GM10248 (cell line): ENCODE results near the gene SFXN1.

Experiments
- CTCF ChIA-PET: fragments of 300-600 bp; sonication (Branson Sonifier 250); formaldehyde crosslinking; extraction: SDS; loops from one replicate; lab custom pipeline; 2021; ENCODE audit warnings: antibody characterized with exemption; lab: Yijun Ruan, JAX
- POLR2A ChIA-PET: fragments of 350-650 bp; sonication (Branson Sonifier 250); formaldehyde crosslinking; extraction: SDS; loops from one replicate; lab custom pipeline; 2020; ENCODE audit warnings: antibody characterized with exemption; lab: Yijun Ruan, JAX
- DNase-seq: peaks from one replicate; pipeline ENCODE4 v3.0.0; 2012; ENCODE audit errors: extremely low spot score
- TF ChIP-seq, protein P1 (sequence below): IDR thresholded peaks from 2 replicates; pipeline ENCODE4 v1.5.1; 2012; ENCODE audit warnings: mild to moderate bottlenecking, low read depth; ENCODE audit errors: extremely low read depth, missing control alignments, control extremely low read depth

Gene SFXN1

DNA sequence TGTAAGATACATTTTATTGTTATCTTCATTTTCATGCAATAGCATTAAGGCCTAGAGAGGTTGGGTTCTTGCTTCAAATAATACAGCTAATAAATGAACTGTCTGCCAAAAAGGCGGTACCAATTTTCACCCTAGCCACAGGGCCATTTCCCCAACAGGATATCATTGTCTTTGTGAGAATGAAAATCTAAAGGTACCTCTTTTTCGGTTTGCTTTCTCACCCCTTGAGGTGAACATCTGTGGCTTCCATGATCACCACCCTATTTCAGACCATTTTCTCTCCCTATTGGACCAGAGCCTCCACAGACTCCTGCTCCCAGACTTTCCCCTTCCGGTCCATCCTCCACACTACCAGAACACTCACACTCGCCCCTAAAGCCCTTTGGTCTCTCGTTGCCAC lies 60.2 kb downstream of the SFXN1 start:
- ChIA-PET CTCF (no interaction called here), POLR2A (no interaction called here)
- no peak for DNase-seq
- TF ChIP-seq, protein P1, sequence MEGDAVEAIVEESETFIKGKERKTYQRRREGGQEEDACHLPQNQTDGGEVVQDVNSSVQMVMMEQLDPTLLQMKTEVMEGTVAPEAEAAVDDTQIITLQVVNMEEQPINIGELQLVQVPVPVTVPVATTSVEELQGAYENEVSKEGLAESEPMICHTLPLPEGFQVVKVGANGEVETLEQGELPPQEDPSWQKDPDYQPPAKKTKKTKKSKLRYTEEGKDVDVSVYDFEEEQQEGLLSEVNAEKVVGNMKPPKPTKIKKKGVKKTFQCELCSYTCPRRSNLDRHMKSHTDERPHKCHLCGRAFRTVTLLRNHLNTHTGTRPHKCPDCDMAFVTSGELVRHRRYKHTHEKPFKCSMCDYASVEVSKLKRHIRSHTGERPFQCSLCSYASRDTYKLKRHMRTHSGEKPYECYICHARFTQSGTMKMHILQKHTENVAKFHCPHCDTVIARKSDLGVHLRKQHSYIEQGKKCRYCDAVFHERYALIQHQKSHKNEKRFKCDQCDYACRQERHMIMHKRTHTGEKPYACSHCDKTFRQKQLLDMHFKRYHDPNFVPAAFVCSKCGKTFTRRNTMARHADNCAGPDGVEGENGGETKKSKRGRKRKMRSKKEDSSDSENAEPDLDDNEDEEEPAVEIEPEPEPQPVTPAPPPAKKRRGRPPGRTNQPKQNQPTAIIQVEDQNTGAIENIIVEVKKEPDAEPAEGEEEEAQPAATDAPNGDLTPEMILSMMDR: no peak

GRCh38 chr5:175539936-175540335 lies 61.6 kb downstream of the SFXN1 start:
- TF ChIP-seq, protein P1: no peak
- no peak for DNase-seq
- POLR2A ChIA-PET: no interaction called here
- CTCF ChIA-PET: no interaction called here

DNA sequence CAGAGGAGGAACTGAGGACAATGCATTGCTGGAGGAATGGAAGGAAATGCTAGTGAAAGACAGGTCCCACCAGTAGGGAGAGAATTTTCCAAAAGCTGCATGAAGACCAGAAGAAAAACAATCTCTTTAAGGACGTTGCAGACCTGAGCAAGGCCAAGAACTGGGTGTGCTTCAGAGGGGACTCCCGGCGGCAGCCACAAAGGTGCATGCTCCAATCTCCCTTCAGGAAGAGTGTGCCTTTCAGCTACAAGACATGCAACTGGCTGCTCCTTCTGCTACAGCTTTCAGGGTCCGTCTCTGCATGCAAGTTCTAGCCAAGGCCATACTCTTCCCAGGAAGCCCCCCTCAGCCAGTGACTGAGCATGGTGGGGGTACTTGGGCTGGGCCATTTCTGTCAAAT lies 62.9 kb downstream of the SFXN1 start:
- no peak for DNase-seq
- POLR2A ChIA-PET: no interaction called here
- CTCF ChIA-PET: no interaction called here
- TF ChIP-seq, protein P1: no peak

- TF ChIP-seq, protein P1: no peak
- DNase-seq: no peak
- ChIA-PET CTCF (interaction anchor here (1.0 to 1.1 kb wide), 2 partner anchors 8 to 13 kb away, joined by 3 to 8 read pairs; no protein-coding TSS in a partner anchor), POLR2A (no interaction called here)
These were observed 64.0 kb downstream of the SFXN1 start for GRCh38 chr5:175542232-175542965.

DNA sequence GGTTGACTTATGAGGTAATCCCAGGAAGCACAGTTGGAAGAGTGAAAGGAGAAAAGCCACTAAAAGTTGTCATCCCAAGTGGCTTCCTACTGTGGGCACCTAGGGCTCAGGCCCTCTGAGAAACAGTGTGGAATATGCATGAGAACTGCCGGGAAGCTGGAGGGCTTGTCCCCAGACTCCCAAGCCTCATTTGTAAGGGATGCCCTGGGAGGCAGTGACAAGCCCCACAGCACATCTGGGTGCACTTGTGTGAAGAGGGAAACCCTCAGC lies 64.5 kb downstream of the SFXN1 start:
- POLR2A ChIA-PET: no interaction called here
- no peak for DNase-seq
- TF ChIP-seq, protein P1: no peak
- CTCF ChIA-PET: interaction anchor here (1.0 to 1.1 kb wide), 2 partner anchors 9 to 13 kb away, joined by 3 to 8 read pairs; no protein-coding TSS in a partner anchor

GRCh38 chr5:175544108-175544511 lies 65.8 kb downstream of the SFXN1 start:
- CTCF ChIA-PET: interaction anchor here (2.9 kb wide), 1 partner anchor 10 kb away, joined by 18 read pairs; no protein-coding TSS in a partner anchor
- TF ChIP-seq, protein P1: no peak
- no peak for DNase-seq
- POLR2A ChIA-PET: no interaction called here
